HEK293T (cell line): ENCODE measurements around the gene LARGE2.

ENCODE experiments used
- BHLHE40 ChIP-seq: fragments of 450-650 bp; IDR thresholded peaks from 2 replicates; pipeline ENCODE4 v1.6.1; 2016; ENCODE audit warnings: mild to moderate bottlenecking, moderate library complexity, borderline replicate concordance
- ELF4 ChIP-seq: fragments of 450-650 bp; IDR thresholded peaks from 2 replicates; pipeline ENCODE4 v1.6.1; 2017; ENCODE audit warnings: antibody characterized with exemption
- FOXA1 ChIP-seq: fragments of 450-650 bp; IDR thresholded peaks from 2 replicates; pipeline ENCODE4 v1.6.1; 2016; ENCODE audit warnings: mild to moderate bottlenecking
- FOXM1 ChIP-seq: fragments of 450-650 bp; IDR thresholded peaks from 2 replicates; pipeline ENCODE4 v1.6.1; 2017; ENCODE audit warnings: mild to moderate bottlenecking, borderline replicate concordance
- SP1 ChIP-seq: fragments of 450-650 bp; IDR thresholded peaks from 2 replicates; pipeline ENCODE4 v1.6.1; 2017
- TARDBP ChIP-seq: fragments of 450-650 bp; IDR thresholded peaks from 2 replicates; pipeline ENCODE4 v1.6.1; 2016

DNA sequence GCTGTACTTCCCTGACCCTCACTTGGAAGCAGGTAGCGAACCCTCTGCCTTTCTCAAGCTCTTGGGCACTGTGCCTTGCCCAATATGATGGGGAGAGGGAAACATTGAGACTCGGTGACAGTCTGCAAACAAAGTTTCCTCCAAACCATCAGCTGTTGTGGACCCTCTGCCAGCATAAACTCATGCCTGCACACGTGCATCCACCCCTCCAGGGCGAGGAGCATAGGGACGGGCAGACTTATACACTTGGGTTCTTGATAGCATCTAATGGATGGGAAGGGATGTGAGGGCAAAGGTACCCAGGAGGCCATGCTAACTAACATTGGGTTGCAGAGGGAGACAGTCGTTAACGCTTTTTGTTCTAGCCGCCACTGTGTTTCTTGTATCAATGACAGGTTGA lies 45.2 kb upstream of the LARGE2 start:
- TF ChIP-seq BHLHE40 (no peak), SP1 (no peak), FOXM1 (no peak), TARDBP (no peak), FOXA1 (no peak), ELF4 (no peak)
